ENCODE measurements around the gene RSRC1.

GRCh38 chr3:158407844-158408517 lies 298.1 kb downstream of the RSRC1 start:
- TF ChIP-seq POLR2A (IDR thresholded peaks at IDR 0.05; ENCODE audit: low read length) = no peak
- TF ChIP-seq GATA1 (IDR thresholded peaks at IDR 0.05; ENCODE audit: low read depth, low read length) = no peak
